ENCODE data around the gene INO80B.

GRCh38 chr2:74507145-74507925, 52.4 kb downstream of the INO80B start, which contains the start of gene PCGF1:
- TF ChIP-seq POLR2AphosphoS5 (IDR thresholded peaks at IDR 0.05): peak; percentile 89 to 95 (median 94)
- peak; percentile 13 for TF ChIP-seq POLR2A (IDR thresholded peaks at IDR 0.05)
- peak in 1 of 3 donors; percentile 17 for TF ChIP-seq CTCF (IDR thresholded peaks at IDR 0.05)
